ENCODE data around the gene HES3.

The HES3 gene

GRCh38 chr1:6272868-6273267 is 28.9 kb downstream of the HES3 start:
- Histone ChIP-seq H3K27me3 (no peaks in the 10 kb centered on the region), H3K4me3 (no peak overlapping the region), H3K4me1 (peaks cover 45 to 73% (median 64%) of the 10 kb centered on the region in 10 experiments), H3K9me3 (replicated peaks in 1 of 11) (no peaks in the 10 kb centered on the region), H3K9ac (peak overlapping the region in 1 of 11 experiments; percentile 51; a peak in 1 of 22 replicates), H3K36me3 (peaks cover 0 to 33% (median 4%) of the 10 kb centered on the region in 11 experiments; a peak in 7 of 22 replicates), H4K20me1 (peaks cover 0 to 46% (median 11%) of the 10 kb centered on the region in 11 experiments; a peak in 7 of 22 replicates), H3K4me2 (peak overlapping the region in 4 of 11 experiments; percentile 12 to 46 (median 24); a peak in 6 of 22 replicates), H3K27ac (no peak overlapping the region)
- no peak for TF ChIP-seq Cebpa-rat (IDR thresholded peaks at IDR 0.05)

GRCh38 chr1:6273380-6273891 is 29.5 kb downstream of the HES3 start:
- no peak overlapping the region for H3K4me3 ChIP-seq
- H3K27me3 ChIP-seq = no peaks in the 10 kb centered on the region
- H4K20me1 ChIP-seq = peaks cover 0 to 49% (median 11%) of the 10 kb centered on the region in 11 experiments; a peak in 7 of 22 replicates
- H3K4me1 ChIP-seq = peaks cover 40 to 71% (median 58%) of the 10 kb centered on the region in 10 experiments
- H3K4me2 ChIP-seq = peak overlapping the region in 4 of 11 experiments; percentile 12 to 46 (median 24); a peak in 6 of 22 replicates
- H3K9ac ChIP-seq = peak overlapping the region in 1 of 11 experiments; percentile 51; a peak in 1 of 22 replicates
- no peaks in the 10 kb centered on the region for H3K9me3 ChIP-seq (replicated peaks in 1 of 11)
- TF ChIP-seq Cebpa-rat (IDR thresholded peaks at IDR 0.05) = no peak
- H3K36me3 ChIP-seq = peaks cover 0 to 33% (median 4%) of the 10 kb centered on the region in 11 experiments; a peak in 7 of 22 replicates
- H3K27ac ChIP-seq = no peak overlapping the region

- Histone ChIP-seq H3K27me3 (no peaks in the 10 kb centered on the region), H3K9ac (no peak overlapping the region), H3K4me1 (peaks cover 33 to 69% (median 52%) of the 10 kb centered on the region in 10 experiments), H3K4me3 (no peak overlapping the region), H3K27ac (no peak overlapping the region), H4K20me1 (peaks cover 0 to 55% (median 11%) of the 10 kb centered on the region in 11 experiments; a peak in 7 of 22 replicates), H3K4me2 (no peak overlapping the region), H3K36me3 (peaks cover 0 to 37% (median 4%) of the 10 kb centered on the region in 11 experiments; a peak in 7 of 22 replicates), H3K9me3 (replicated peaks in 1 of 11) (no peaks in the 10 kb centered on the region)
- TF ChIP-seq Cebpa-rat (IDR thresholded peaks at IDR 0.05) = no peak
Measured at GRCh38 chr1:6274102-6274501, 30.1 kb downstream of the HES3 start.

GRCh38 chr1:6274622-6275139 is 30.7 kb downstream of the HES3 start:
- no peak overlapping the region for H3K4me2 ChIP-seq
- peaks cover 0 to 43% (median 4%) of the 10 kb centered on the region in 11 experiments; a peak in 7 of 22 replicates for H3K36me3 ChIP-seq
- TF ChIP-seq Cebpa-rat (IDR thresholded peaks at IDR 0.05) = no peak
- H3K4me3 ChIP-seq = no peak overlapping the region
- peaks cover 0 to 60% (median 12%) of the 10 kb centered on the region in 11 experiments; a peak in 7 of 22 replicates for H4K20me1 ChIP-seq
- H3K27ac ChIP-seq = no peak overlapping the region
- no peaks in the 10 kb centered on the region for H3K9me3 ChIP-seq (replicated peaks in 1 of 11)
- H3K27me3 ChIP-seq = no peaks in the 10 kb centered on the region
- 0 out of 22 replicates have a peak overlapping the region, but pooled peaks of 1 of the 11 experiments have one; percentile 13 for H3K9ac ChIP-seq
- peaks cover 27 to 65% (median 48%) of the 10 kb centered on the region in 10 experiments for H3K4me1 ChIP-seq

DNA sequence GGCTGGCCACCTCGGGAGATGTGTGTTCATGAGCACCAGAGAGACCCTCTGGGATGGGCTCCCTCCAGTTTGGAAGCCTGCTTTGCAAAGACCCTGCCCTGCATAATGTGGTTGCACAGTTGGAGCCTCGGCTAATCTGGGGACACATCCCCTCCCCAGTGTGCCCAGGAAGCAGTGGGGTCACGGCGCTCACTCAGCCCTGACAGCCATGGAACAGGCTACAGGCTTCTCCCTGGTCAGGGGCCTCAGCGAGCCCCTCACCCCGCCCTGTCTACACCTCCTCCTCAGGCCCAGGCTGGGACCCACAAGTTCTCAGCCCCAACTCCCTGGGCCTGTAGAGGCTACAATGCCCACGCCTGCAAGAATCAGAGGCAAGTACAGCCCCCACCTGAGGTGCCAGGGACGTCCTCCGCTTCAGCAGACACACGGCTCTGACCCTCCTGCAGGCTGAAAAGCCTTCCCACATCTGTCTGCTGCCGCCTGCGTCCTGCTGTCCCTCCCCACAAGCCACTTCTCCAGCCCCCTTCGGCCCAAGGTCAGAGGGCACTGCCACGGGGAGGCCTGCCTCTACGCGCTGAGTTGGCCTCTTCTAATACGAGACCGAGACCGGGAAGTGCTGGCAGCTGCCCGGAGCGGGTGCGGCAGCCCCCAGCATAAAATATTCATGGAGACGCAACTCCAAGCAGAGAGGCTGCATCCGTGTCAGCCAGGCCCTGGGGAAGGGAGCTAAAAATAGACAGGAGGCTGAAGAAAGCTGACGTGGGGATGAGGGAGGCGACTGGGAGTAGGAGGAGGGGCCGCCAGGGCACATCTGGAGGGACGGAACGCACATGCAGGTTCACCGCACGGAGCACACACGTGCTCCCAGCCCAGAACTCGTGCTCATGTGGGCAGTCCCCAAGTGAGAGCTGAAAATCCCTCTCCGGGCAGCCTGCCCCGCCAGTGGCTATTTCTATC is 32.1 kb downstream of the HES3 start:
- Histone ChIP-seq H4K20me1 (peaks cover 0 to 66% (median 12%) of the 10 kb centered on the region in 11 experiments; a peak in 7 of 22 replicates), H3K9me3 (replicated peaks in 1 of 11) (no peaks in the 10 kb centered on the region), H3K9ac (peak overlapping the region in 6 of 11 experiments; percentile 2 to 41 (median 28); a peak in 7 of 22 replicates), H3K27ac (peak overlapping the region in 2 of 11 experiments; percentile 34 to 37; a peak in 2 of 22 replicates), H3K36me3 (peaks cover 0 to 55% (median 8%) of the 10 kb centered on the region in 11 experiments; a peak in 8 of 22 replicates), H3K4me1 (peaks cover 26 to 58% (median 37%) of the 10 kb centered on the region in 10 experiments), H3K27me3 (no peaks in the 10 kb centered on the region), H3K4me3 (no peak overlapping the region), H3K4me2 (peak overlapping the region; percentile 18 to 79 (median 47); a peak in 19 of 22 replicates)
- TF ChIP-seq Cebpa-rat (IDR thresholded peaks at IDR 0.05) = no peak

GRCh38 chr1:6276811-6277555 is 33.0 kb downstream of the HES3 start:
- Histone ChIP-seq H3K4me2 (peak overlapping the region in 9 of 11 experiments; percentile 19 to 79 (median 51); a peak in 16 of 22 replicates), H3K4me1 (peaks cover 28 to 56% (median 39%) of the 10 kb centered on the region in 10 experiments), H3K36me3 (peaks cover 0 to 48% (median 8%) of the 10 kb centered on the region in 11 experiments; a peak in 8 of 22 replicates), H3K9ac (peak overlapping the region in 2 of 11 experiments; percentile 23 to 41; a peak in 3 of 22 replicates), H3K27ac (no peak overlapping the region), H4K20me1 (peaks cover 0 to 74% (median 6%) of the 10 kb centered on the region in 11 experiments; a peak in 6 of 22 replicates), H3K4me3 (no peak overlapping the region), H3K27me3 (no peaks in the 10 kb centered on the region), H3K9me3 (replicated peaks in 1 of 11) (no peaks in the 10 kb centered on the region)
- no peak for TF ChIP-seq Cebpa-rat (IDR thresholded peaks at IDR 0.05)

- Histone ChIP-seq H3K4me1 (peaks cover 28 to 53% (median 40%) of the 10 kb centered on the region in 10 experiments), H3K9me3 (replicated peaks in 1 of 11) (no peaks in the 10 kb centered on the region), H3K36me3 (peaks cover 0 to 41% (median 4%) of the 10 kb centered on the region in 11 experiments; a peak in 8 of 22 replicates), H3K27me3 (no peaks in the 10 kb centered on the region), H3K27ac (no peak overlapping the region), H3K4me3 (no peak overlapping the region), H3K9ac (no peak overlapping the region), H3K4me2 (no peak overlapping the region), H4K20me1 (peaks cover 0 to 75% (median 6%) of the 10 kb centered on the region in 11 experiments; a peak in 6 of 22 replicates)
- no peak for TF ChIP-seq Cebpa-rat (IDR thresholded peaks at IDR 0.05)
Measured at GRCh38 chr1:6278263-6278662, 34.3 kb downstream of the HES3 start.

- H3K36me3 ChIP-seq = peaks cover 0 to 35% (median 4%) of the 10 kb centered on the region in 11 experiments; a peak in 8 of 22 replicates
- peaks cover 0 to 70% (median 6%) of the 10 kb centered on the region in 11 experiments; a peak in 6 of 22 replicates for H4K20me1 ChIP-seq
- H3K4me3 ChIP-seq = no peak overlapping the region
- H3K27me3 ChIP-seq = no peaks in the 10 kb centered on the region
- no peak overlapping the region for H3K27ac ChIP-seq
- no peak overlapping the region for H3K9ac ChIP-seq
- no peak for TF ChIP-seq Cebpa-rat (IDR thresholded peaks at IDR 0.05)
- H3K4me2 ChIP-seq = no peak overlapping the region
- no peaks in the 10 kb centered on the region for H3K9me3 ChIP-seq (replicated peaks in 1 of 11)
- H3K4me1 ChIP-seq = peaks cover 28 to 53% (median 36%) of the 10 kb centered on the region in 10 experiments
Measured at GRCh38 chr1:6279066-6279465, 35.1 kb downstream of the HES3 start.
